Astrocyte (in vitro differentiated cells and primary cell): Measurements from ENCODE around the gene PRDX5. TPM values are rescaled to one million over a fixed set of nuclear protein-coding genes. Genes with fewer than 3 reads are reported as not detected.

ENCODE experiments used
- DNase-seq: peaks from one replicate; pipeline ENCODE4 v3.0.0-alpha.2; 2010; ENCODE audit warnings: low read depth
- FAIRE-seq: peaks from 2 replicates; lab custom pipeline; 2011; peaks lifted over from hg19 to GRCh38; lab: Jason Lieb, UNC
- H2AFZ ChIP-seq: 2 replicates; pipeline ENCODE4 v1.6.0; 2012; ENCODE audit warnings: low read depth, low read length, inconsistent platforms
- H3K27ac ChIP-seq: 2 replicates; pipeline ENCODE4 v1.5.1; 2011; ENCODE audit warnings: low read depth, low read length, inconsistent platforms
- H3K27me3 ChIP-seq: 2 replicates; pipeline ENCODE4 v1.6.0; 2011; ENCODE audit warnings: low read length, inconsistent platforms; ENCODE audit not compliant: insufficient read depth
- H3K36me3 ChIP-seq: 2 replicates; pipeline ENCODE4 v1.5.1; 2011; ENCODE audit warnings: low read length, inconsistent platforms; ENCODE audit not compliant: insufficient read depth
- H3K4me1 ChIP-seq: 2 replicates; pipeline ENCODE4 v1.5.1; 2011; ENCODE audit warnings: low read length, inconsistent platforms; ENCODE audit not compliant: insufficient read depth
- H3K4me2 ChIP-seq: 2 replicates; pipeline ENCODE4 v1.6.0; 2012; ENCODE audit warnings: low read length, inconsistent platforms
- H3K4me3 ChIP-seq: 2 replicates; pipeline ENCODE4 v1.5.1; 2011; ENCODE audit warnings: low read depth, mild to moderate bottlenecking, low read length, inconsistent platforms; ENCODE audit not compliant: insufficient read depth
- H3K79me2 ChIP-seq: 2 replicates; pipeline ENCODE4 v1.6.0; 2012; ENCODE audit warnings: mild to moderate bottlenecking, low read length, inconsistent platforms; ENCODE audit not compliant: insufficient read depth
- H3K9ac ChIP-seq: 2 replicates; pipeline ENCODE4 v1.6.0; 2012; ENCODE audit warnings: mild to moderate bottlenecking, low read length, inconsistent platforms
- H3K9me3 ChIP-seq: 2 replicates; pipeline ENCODE4 v1.5.1; 2012; ENCODE audit warnings: low read depth, mild to moderate bottlenecking, low read length, inconsistent platforms; ENCODE audit not compliant: insufficient read depth
- H4K20me1 ChIP-seq: 2 replicates; pipeline ENCODE4 v1.6.0; 2012; ENCODE audit warnings: low read length, inconsistent platforms; ENCODE audit not compliant: insufficient read depth
- H3K27ac Mint-ChIP-seq: one replicate; pipeline ENCODE4 v1.8.0; 2021; ENCODE audit warnings: mild to moderate bottlenecking, mixed read lengths; ENCODE audit not compliant: unreplicated experiment
- H3K27me3 Mint-ChIP-seq: one replicate; pipeline ENCODE4 v1.8.0; 2021; ENCODE audit warnings: low read depth, mixed read lengths; ENCODE audit not compliant: unreplicated experiment
- H3K36me3 Mint-ChIP-seq: one replicate; pipeline ENCODE4 v1.8.0; 2021; ENCODE audit warnings: low read depth, mixed read lengths; ENCODE audit not compliant: unreplicated experiment
- H3K4me1 Mint-ChIP-seq: one replicate; pipeline ENCODE4 v1.8.0; 2021; ENCODE audit warnings: low read depth, mixed read lengths; ENCODE audit not compliant: unreplicated experiment
- H3K4me3 Mint-ChIP-seq: one replicate; pipeline ENCODE4 v1.8.0; 2021; ENCODE audit warnings: mild to moderate bottlenecking, moderate library complexity, mixed read lengths; ENCODE audit not compliant: unreplicated experiment
- H3K9me3 Mint-ChIP-seq: one replicate; pipeline ENCODE4 v1.8.0; 2021; ENCODE audit warnings: mild to moderate bottlenecking, mixed read lengths; ENCODE audit not compliant: unreplicated experiment
- EZH2 ChIP-seq: IDR thresholded peaks from 2 replicates; pipeline ENCODE4 v1.6.1; 2012; ENCODE audit warnings: mild to moderate bottlenecking, low read length, inconsistent platforms; ENCODE audit not compliant: insufficient read depth
- total RNA-seq: library from RNA; stranded (reverse); gene quantifications from 2 replicates; pipeline ENCODE4 v1.2.1, GENCODE V29; 2021
- TF ChIP-seq, protein P1 (sequence below): IDR thresholded peaks from 2 replicates; pipeline ENCODE4 v1.5.1; 2011; ENCODE audit warnings: low read depth, mild to moderate bottlenecking, inconsistent platforms, low read length, moderate library complexity; ENCODE audit not compliant: insufficient read depth

The PRDX5 gene
- total RNA-seq, 1 donor from 2014 or later, result 243 TPM

DNA sequence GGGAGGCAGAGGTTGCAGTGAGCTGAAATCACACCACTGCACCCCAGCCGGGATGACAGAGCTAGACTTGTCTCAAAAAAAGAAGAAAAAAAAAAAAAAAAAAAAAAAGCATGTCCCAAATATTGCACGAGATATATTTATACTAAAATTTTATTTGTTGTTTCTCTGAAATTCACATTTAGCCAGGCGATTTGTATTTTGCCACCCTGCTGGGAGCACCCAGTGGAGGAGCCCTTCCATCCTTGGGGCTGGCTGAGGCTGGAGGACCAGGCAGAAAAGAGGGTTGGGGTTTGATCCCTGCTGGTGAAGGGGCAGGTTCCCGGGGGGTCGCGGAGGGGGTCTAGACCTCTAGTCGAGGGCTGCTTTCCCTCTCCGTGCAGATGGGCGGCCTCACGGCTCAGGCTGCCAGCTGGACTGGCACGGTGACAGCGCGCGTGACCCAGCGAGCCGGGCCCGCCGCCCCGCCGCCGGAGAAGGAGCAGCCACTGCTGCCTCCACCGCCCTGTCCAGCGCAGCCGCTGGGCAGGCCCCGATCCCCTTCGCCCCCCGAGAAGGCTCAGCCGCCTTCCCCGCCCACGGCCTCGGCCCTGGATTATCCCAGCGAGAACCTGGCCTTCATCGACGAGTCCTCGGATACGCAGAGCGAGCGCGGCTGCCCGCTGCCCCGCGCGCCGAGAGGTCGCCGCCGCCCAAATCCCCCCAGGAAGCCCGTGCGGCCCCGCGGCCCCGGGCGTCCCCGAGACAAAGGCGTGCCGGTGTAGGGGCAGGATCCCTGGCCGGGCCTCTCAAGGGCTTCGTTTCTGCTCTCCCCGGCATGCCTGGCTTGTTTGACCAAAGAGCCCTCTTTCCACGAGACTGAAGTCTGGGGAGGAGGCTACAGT, 18.7 kb upstream of the PRDX5 start:
- peaks cover 60% of the 10 kb centered on the region for H3K27me3 Mint-ChIP-seq
- FAIRE-seq, result no peak
- H3K9me3 ChIP-seq, result no peaks in the 10 kb centered on the region
- no peaks in the 10 kb centered on the region for H3K36me3 Mint-ChIP-seq
- no peaks in the 10 kb centered on the region for H3K36me3 ChIP-seq
- peak; percentile 57 for TF ChIP-seq EZH2
- TF ChIP-seq, protein P1, sequence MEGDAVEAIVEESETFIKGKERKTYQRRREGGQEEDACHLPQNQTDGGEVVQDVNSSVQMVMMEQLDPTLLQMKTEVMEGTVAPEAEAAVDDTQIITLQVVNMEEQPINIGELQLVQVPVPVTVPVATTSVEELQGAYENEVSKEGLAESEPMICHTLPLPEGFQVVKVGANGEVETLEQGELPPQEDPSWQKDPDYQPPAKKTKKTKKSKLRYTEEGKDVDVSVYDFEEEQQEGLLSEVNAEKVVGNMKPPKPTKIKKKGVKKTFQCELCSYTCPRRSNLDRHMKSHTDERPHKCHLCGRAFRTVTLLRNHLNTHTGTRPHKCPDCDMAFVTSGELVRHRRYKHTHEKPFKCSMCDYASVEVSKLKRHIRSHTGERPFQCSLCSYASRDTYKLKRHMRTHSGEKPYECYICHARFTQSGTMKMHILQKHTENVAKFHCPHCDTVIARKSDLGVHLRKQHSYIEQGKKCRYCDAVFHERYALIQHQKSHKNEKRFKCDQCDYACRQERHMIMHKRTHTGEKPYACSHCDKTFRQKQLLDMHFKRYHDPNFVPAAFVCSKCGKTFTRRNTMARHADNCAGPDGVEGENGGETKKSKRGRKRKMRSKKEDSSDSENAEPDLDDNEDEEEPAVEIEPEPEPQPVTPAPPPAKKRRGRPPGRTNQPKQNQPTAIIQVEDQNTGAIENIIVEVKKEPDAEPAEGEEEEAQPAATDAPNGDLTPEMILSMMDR, result no peak
- peaks cover 6% of the 10 kb centered on the region for H4K20me1 ChIP-seq
- peak overlapping the region; percentile 81 for H3K4me2 ChIP-seq
- H3K4me1 Mint-ChIP-seq, result peaks cover 10% of the 10 kb centered on the region
- peak overlapping the region; percentile 60 for H2AFZ ChIP-seq
- H3K9ac ChIP-seq, result no peak overlapping the region
- no peak overlapping the region for H3K27ac Mint-ChIP-seq
- DNase-seq, result no peak
- no peak overlapping the region for H3K4me3 Mint-ChIP-seq
- H3K27me3 ChIP-seq, result peaks cover 60% of the 10 kb centered on the region
- peak overlapping the region; percentile 5 for H3K4me3 ChIP-seq
- H3K27ac ChIP-seq, result no peak overlapping the region
- H3K4me1 ChIP-seq, result peaks cover 11% of the 10 kb centered on the region
- H3K9me3 Mint-ChIP-seq, result no peaks in the 10 kb centered on the region
- H3K79me2 ChIP-seq, result no peaks in the 10 kb centered on the region

DNA sequence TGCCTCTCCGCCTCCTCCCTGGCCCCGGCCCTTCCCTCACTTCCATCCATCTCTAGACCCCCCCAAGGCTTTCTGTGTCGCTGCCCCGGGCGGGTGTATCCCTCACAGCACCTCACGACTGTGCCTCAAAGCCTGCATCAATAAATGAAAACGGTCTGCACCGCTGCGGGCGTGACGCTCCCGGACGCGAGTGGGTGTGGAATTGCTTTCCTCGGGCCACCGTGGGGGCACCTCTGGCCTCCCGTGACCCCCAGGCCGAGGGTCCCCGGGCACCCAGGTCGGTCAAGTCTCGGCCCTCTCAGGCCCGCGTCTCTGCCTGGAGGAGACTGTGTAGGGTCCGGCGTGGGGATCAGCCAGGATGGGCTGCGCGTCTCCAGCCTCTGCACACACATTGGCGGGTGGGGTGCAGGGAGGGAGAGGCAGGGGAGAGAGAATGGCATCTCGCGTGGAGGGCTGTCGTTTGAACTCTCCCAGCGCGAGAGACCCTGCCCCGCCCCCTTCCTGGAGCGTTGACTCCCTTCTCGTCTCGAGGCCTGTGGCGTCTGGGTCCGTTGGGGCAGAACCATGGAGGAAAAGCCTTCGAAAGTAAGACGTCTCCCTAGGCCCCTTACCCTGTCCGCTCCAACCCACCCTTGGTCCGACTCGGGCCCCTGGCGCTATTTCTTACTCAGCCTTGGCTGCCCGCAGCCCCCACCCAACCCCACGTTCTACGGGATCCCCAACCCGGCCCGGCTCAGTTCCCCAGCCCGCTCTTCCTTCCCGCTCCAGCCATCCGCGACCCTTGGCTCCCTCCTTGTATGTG, 17.9 kb upstream of the PRDX5 start, which contains the start of gene CATSPERZ:
TSS of gene CATSPERZ (plus strand) at position 512 of the 802 bp plus-strand sequence. CDS start at position 565, 53 bp downstream.
- Histone ChIP-seq H3K27me3 (peaks cover 57% of the 10 kb centered on the region), H2AFZ (peak within 1 kb of the TSS; percentile 64), H3K9me3 (no peaks in the 10 kb centered on the region), H3K36me3 (no peaks in the 10 kb centered on the region), H3K9ac (no peak within 1 kb of the TSS), H3K4me3 (peak within 1 kb of the TSS; percentile 34), H4K20me1 (peaks cover 5% of the 10 kb centered on the region), H3K27ac (no peak within 1 kb of the TSS), H3K4me1 (peaks cover 11% of the 10 kb centered on the region), H3K79me2 (no peaks in the 10 kb centered on the region), H3K4me2 (peak within 1 kb of the TSS; percentile 81)
- Mint-ChIP-seq H3K9me3 (no peaks in the 10 kb centered on the region), H3K27ac (no peak within 1 kb of the TSS), H3K27me3 (peaks cover 57% of the 10 kb centered on the region), H3K4me1 (peaks cover 5% of the 10 kb centered on the region), H3K4me3 (peak within 1 kb of the TSS; percentile 50), H3K36me3 (no peaks in the 10 kb centered on the region)
- TF ChIP-seq, protein P1, result no peak
- TF ChIP-seq EZH2, result peak; percentile 49
- DNase-seq (no peak), FAIRE-seq (no peak)
